ENCODE measurements around the gene SYT7.
"Not testable (repeated sequence)": the region's sequence is repeated elsewhere in the genome, so short reads cannot be mapped to it uniquely, and the experiment has no call there.

SYT7 gene, protein sequence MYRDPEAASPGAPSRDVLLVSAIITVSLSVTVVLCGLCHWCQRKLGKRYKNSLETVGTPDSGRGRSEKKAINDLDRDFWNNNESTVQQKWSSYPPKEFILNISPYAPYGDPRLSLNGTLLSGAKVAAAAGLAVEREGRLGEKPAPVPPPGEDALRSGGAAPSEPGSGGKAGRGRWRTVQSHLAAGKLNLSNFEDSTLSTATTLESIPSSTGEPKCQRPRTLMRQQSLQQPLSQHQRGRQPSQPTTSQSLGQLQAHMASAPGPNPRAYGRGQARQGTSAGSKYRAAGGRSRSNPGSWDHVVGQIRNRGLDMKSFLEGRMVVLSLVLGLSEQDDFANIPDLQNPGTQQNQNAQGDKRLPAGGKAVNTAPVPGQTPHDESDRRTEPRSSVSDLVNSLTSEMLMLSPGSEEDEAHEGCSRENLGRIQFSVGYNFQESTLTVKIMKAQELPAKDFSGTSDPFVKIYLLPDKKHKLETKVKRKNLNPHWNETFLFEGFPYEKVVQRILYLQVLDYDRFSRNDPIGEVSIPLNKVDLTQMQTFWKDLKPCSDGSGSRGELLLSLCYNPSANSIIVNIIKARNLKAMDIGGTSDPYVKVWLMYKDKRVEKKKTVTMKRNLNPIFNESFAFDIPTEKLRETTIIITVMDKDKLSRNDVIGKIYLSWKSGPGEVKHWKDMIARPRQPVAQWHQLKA
- total RNA-seq = 0 reads per million in 4 donors

GRCh38 chr11:61581030-61581928 is at the start of gene SYT7:
SYT7 (minus strand) TSS chr11:61581076; CDS start chr11:61580820, 256 bp downstream.
- DNase-seq = peak; percentile 77 to 92 (median 88)

GRCh38 chr11:61630089-61630488 is 49.2 kb upstream of the SYT7 start:
- DNase-seq = no peak

- no peak for DNase-seq
Measured at GRCh38 chr11:61629082-61629833, 48.4 kb upstream of the SYT7 start.

GRCh38 chr11:61628662-61628970 is 47.7 kb upstream of the SYT7 start:
- DNase-seq = no peak

DNA sequence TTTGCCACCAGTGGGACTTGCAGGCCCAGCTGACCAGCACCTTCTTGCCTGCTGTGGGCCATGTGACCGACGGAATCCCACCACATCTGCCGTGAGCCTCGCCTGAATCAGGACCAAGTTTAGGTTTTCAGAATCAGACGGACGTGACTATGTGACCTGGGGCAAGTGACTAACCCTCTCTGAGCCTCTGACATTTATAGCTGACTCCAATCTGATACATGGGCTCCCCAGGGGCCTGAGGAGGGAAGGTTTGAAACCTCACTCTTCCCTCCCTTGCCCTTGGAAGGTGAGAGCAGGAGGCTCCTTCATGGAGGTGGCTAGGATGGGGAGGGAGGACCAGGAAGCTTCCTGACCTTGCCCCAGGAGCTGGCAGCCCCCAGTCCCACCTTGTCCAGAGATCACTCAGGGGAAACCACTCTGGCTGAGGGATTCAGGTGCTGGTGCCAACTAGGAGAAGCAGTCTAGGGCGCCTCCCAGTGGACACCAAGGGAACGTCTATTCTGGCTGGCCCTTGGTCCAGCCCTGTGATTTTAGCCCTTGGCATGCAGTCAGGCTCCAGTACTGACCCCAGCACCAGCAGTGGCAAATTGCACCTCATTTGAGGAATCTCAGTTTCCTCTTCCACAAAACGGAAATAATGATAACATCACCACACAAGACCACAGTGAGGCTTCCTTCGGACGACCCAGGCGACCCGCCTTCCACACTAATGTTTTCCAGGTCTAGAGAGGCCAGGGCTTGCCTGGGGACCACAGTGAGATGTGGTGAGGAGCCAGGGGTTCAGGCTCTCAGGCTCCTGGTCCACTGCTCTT is 47.2 kb upstream of the SYT7 start:
- peak in 1 of 5 donors; percentile 7 for DNase-seq

DNA sequence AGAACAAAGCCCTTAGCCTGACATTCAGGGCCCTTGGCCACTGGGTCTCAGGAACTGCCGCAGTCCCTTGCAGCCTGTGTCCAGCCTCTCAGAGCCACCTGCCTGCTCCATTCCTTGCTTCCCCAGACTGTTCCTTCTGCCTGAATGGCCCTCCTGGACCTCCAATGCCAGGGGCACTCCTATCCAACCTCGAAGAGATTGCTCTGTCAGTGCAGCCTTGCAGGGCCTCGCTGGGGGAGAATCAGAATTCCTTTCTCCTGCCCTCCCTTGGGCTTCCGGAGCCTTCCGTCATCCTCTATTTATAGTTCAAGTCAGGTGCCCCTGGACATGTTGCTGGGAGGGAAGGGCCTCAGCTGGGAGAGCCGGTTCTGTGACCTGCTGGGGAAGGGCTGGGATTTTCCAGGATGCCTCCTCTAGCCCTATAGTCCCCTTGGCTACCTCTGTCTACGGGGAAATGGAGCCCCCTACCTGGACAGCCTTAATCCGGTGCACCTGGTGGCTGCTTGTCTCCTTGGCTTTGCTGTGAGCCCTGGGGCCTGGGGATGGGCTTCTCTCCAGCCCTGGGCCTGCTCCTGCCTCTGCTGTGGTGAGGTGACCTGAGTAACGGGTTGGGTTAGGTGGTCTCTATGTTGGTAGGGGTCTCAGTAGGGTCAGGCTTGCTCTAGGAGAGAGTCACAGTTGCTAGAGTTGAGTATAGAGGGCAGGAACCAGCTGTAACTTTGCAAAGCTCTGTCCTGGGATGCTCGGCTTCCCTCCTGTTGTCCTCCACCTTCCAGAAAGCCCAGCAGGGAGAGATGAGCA is 45.9 kb upstream of the SYT7 start:
- no peak for DNase-seq

DNA sequence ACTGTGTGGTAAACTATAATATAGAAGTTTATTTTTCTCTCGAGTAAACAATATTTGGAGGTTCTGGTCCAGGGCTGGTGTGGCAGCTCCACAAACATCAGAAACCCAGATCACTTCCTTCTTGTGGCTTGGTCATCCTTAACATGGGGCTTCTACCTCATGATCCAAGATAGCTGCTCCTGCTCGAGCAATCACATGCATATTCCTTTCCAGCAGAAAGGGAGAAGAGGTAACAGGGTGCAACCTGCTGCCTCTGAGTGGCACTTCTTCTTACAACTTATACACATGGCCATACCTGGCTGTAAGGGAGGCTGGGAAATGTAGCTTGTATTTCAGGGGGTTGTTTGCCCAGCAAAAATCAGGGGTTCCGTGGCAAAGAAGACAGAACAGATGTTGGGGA is 44.6 kb upstream of the SYT7 start:
- no peak for DNase-seq

- no peak for DNase-seq
Measured at GRCh38 chr11:61621917-61622585, 41.2 kb upstream of the SYT7 start.

GRCh38 chr11:61619471-61620226 is 38.8 kb upstream of the SYT7 start:
- DNase-seq = no peak

- no peak for DNase-seq
Measured at GRCh38 chr11:61618978-61619377, 38.1 kb upstream of the SYT7 start.

DNA sequence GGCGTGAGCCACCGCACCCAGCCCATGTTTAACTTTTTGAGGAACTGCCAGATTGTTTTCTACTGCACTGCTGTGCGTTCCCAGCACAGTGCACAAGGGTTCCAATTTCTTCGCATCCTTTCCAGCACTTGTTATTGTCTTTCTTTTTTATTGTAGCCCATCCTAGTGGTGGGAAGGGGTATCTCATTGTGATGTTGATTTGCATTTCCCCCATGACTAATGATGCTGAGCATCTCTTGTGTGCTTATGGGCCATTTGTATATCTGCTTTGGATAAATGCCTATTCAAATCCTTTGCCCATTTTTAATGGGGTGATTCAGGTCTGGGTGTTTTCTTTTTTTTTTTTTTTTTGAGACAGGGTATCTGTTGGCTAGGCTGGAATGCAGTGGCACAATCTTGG is 36.6 kb upstream of the SYT7 start:
- DNase-seq = no peak

- DNase-seq = no peak
Measured at GRCh38 chr11:61616434-61616833, 35.6 kb upstream of the SYT7 start.

GRCh38 chr11:61614782-61615181 is 33.9 kb upstream of the SYT7 start:
- not testable (repeated sequence) for DNase-seq

DNA sequence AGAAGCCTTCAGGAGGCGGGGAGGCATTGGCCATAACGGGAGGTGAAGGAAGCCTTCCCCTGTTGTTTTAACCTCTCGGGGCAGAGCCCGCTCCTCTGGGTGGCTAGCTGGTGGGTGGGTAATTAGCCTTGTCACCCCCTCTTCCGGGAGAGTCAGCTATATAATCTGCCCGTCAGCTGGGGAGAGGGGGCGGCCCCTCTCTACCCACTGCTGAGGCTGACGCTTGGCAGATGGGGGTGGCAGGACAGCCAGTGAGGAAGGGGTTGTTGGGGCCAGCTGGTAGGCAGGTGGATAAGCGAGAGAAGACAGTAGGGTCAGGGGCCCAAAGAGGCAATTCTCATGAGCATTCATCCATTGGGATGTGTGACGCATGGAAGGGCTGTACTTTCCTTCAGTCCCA is 33.0 kb upstream of the SYT7 start:
- no peak for DNase-seq

DNA sequence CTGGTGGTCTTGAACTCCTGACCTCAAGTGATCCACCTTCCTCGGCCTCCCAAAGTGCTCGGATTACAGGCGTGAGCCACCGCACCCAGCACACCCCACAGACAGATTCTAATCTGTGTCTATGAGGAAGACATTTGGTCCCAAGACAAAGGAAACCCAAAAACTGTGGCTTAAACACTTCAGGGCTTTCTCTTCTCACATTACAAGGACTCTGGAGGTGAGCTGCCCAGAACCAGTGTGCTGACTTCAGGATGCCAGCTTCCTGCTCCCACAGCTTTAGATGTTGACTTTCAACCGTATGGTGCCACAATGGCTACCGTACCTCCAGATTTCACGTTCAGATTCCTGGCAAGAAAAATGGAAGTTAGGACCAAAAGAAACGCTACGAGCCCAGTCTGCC is 32.2 kb upstream of the SYT7 start:
- no peak for DNase-seq

GRCh38 chr11:61611309-61611708 is 30.4 kb upstream of the SYT7 start:
- no peak for DNase-seq

DNA sequence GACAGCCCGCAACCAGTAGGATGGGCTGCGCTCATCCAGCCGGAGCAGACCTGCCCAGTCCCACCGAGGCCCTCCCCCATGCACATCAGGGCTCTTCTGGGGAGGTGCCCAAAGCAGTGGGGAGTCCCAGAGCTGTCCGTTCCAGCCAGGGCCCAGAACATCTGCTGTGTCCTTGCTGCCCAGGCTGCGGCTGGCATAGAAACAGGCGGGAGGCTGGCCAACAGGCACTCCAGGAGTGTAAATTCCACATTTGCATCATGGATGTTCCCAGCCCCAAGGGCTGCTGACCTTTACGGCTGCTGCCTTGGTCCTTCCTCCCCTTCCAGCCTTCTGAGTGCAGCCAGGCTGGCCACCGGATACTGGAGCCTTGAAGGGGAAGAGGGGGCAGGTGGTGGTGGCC is 30.0 kb upstream of the SYT7 start:
- DNase-seq = no peak

DNA sequence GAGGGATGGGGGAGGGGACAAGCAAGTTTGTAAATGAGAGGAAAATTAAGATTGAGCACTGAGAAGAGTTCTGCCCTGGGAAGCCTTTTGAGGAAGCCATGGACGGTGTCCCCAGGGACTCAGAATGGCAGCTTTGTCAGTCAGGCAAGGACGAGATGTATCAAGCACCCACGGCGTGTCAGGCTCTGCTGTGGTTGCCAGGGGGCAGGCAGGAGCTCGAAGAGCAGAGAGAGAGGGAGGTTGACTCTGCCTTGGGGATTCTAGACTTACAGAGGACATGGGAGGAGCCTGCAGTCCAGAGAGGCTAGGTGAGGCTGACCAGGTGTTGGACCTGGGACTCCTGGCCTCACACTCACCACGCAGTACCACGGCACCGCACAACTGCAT is 29.1 kb upstream of the SYT7 start:
- DNase-seq = no peak

Measured in T-helper 1 cell (primary cell).